GM12878 (cell line): Measurements from ENCODE around the gene PRG2. TPM values are rescaled to one million over a fixed set of nuclear protein-coding genes. Genes with fewer than 3 reads are reported as not detected.

Experiments
- ATF2 ChIP-seq: IDR thresholded peaks from 2 replicates; pipeline ENCODE4 v1.6.1; 2012; ENCODE audit warnings: low read length, inconsistent platforms
- BHLHE40 ChIP-seq, 2 experiments: fragments of 450-650 bp in 1 of 2; IDR thresholded peaks; 2 replicates each; pipeline ENCODE4 v1.6.1; 2011 to 2017; ENCODE audit warnings: low read depth in 2 of 2, borderline replicate concordance in 1 of 2, improper control_type of control experiment in 1 of 2, low read length in 1 of 2, mild to moderate bottlenecking in 1 of 2
- CHD4 ChIP-seq: fragments of 200-600 bp; sonication (generic); IDR thresholded peaks from 2 replicates; pipeline ENCODE4 v1.6.1; 2016; ENCODE audit warnings: mild to moderate bottlenecking
- EP300 ChIP-seq, 2 experiments: fragments of 150-350 bp in 1 of 2; IDR thresholded peaks; 2 replicates each; pipeline ENCODE4 v1.6.1; 2011 to 2012; ENCODE audit warnings: low read depth in 2 of 2, low read length in 2 of 2, borderline replicate concordance in 1 of 2, improper control_type of control experiment in 1 of 2, inconsistent platforms in 1 of 2; ENCODE audit not compliant: control insufficient read depth in 1 of 2
- HCFC1 ChIP-seq: fragments of 150-350 bp; IDR thresholded peaks from 2 replicates; pipeline ENCODE4 v1.6.1; 2014; ENCODE audit warnings: low read length
- KLF5 ChIP-seq: fragments of 450-650 bp; IDR thresholded peaks from 2 replicates; pipeline ENCODE4 v1.6.1; 2014; ENCODE audit warnings: mild to moderate bottlenecking; ENCODE audit not compliant: partially characterized antibody
- MTA3 ChIP-seq: IDR thresholded peaks from 2 replicates; pipeline ENCODE4 v1.6.1; 2012; ENCODE audit warnings: low read length, inconsistent platforms, borderline replicate concordance
- NFYA ChIP-seq: IDR thresholded peaks from 2 replicates; pipeline ENCODE4 v1.6.1; 2011; ENCODE audit warnings: low read depth, mild to moderate bottlenecking, low read length, improper control_type of control experiment, borderline replicate concordance
- POU2F2 ChIP-seq: IDR thresholded peaks from 3 replicates; pipeline ENCODE4 v1.6.1; 2011; ENCODE audit warnings: low read depth, mild to moderate bottlenecking, low read length, borderline replicate concordance
- RB1 ChIP-seq: fragments of 450-650 bp; formaldehyde crosslinking; IDR thresholded peaks from 2 replicates; pipeline ENCODE4 v1.6.1; 2017; ENCODE audit warnings: mild to moderate bottlenecking, borderline replicate concordance
- TCF3 ChIP-seq: IDR thresholded peaks from 2 replicates; pipeline ENCODE4 v1.6.1; 2012; ENCODE audit warnings: low read depth, mild to moderate bottlenecking, low read length, borderline replicate concordance; ENCODE audit not compliant: insufficient read depth
- TCF7 ChIP-seq: IDR thresholded peaks from 2 replicates; pipeline ENCODE4 v1.6.1; 2014; ENCODE audit warnings: antibody characterized with exemption, borderline replicate concordance
- polyA plus RNA-seq, 11 experiments: library from polyadenylated mRNA; depleted of rRNA in 4 of 11; unstranded in 6 of 11; stranded (reverse) in 5 of 11; fragments of >200 nt; fragmentation: Nextera tagmentation in 4 of 11; fragmentation: Illumina TruSeq in 1 of 11; extraction: Ambion mirVana in 4 of 11; extraction: Trizol in 1 of 11; gene quantifications; 1 replicate in 1 of 11; 2 replicates in 10 of 11; pipeline versions ENCODE4 v1.2.1 to v1.2.3, GENCODE V29; 2011 to 2016; ENCODE audit warnings: inconsistent platforms in 2 of 11, missing spikeins in 2 of 11, low read depth in 1 of 11
- total RNA-seq, 4 experiments: library from RNA; depleted of rRNA in 3 of 4; stranded (reverse); fragments of >200 nt in 3 of 4; fragmentation: Illumina TruSeq in 1 of 4; extraction: Trizol in 1 of 4; gene quantifications; 2 replicates each; pipeline versions ENCODE4 v1.2.1 to v1.2.3, GENCODE V29; 2013 to 2021
- TF ChIP-seq, protein P1 (sequence below): fragments of 450-650 bp; IDR thresholded peaks from 2 replicates; pipeline ENCODE4 v1.6.1; 2017; ENCODE audit warnings: mild to moderate bottlenecking

The PRG2 gene
- total and polyA plus RNA-seq, 10 of the 15 experiments (the other 5 are each of a cell fraction or from before 2014, with no cell fraction given): 0.10 to 1.7 (median 0.56) TPM; not detected in 2

GRCh38 chr11:57424792-57425564 is 34.5 kb upstream of the PRG2 start (continued):
- TF ChIP-seq POU2F2: peak; percentile 87
- TF ChIP-seq CHD4: no peak
- TF ChIP-seq MTA3: peak; percentile 89; the same call in 1 of the 2 replicates
- no peak for TF ChIP-seq TCF7
- no peak for TF ChIP-seq RB1
- TF ChIP-seq EP300 (IDR thresholded peaks at IDR 0.05; ENCODE audit: borderline replicate concordance in 1 of 2, control insufficient read depth in 1 of 2, low read depth in 2 of 2, low read length in 2 of 2): peak; percentile 88 to 94
- no peak for TF ChIP-seq HCFC1
- TF ChIP-seq, protein P1, sequence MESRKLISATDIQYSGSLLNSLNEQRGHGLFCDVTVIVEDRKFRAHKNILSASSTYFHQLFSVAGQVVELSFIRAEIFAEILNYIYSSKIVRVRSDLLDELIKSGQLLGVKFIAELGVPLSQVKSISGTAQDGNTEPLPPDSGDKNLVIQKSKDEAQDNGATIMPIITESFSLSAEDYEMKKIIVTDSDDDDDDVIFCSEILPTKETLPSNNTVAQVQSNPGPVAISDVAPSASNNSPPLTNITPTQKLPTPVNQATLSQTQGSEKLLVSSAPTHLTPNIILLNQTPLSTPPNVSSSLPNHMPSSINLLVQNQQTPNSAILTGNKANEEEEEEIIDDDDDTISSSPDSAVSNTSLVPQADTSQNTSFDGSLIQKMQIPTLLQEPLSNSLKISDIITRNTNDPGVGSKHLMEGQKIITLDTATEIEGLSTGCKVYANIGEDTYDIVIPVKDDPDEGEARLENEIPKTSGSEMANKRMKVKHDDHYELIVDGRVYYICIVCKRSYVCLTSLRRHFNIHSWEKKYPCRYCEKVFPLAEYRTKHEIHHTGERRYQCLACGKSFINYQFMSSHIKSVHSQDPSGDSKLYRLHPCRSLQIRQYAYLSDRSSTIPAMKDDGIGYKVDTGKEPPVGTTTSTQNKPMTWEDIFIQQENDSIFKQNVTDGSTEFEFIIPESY: no peak
- peak; percentile 93 for TF ChIP-seq TCF3
- TF ChIP-seq ATF2: peak; percentile 96
- TF ChIP-seq KLF5: peak; percentile 40
- TF ChIP-seq BHLHE40 (IDR thresholded peaks at IDR 0.05; ENCODE audit: borderline replicate concordance in 1 of 2, low read depth in 2 of 2, low read length in 1 of 2): peak; percentile 99 to 100
- TF ChIP-seq NFYA: no peak
